GM18951 (cell line): ENCODE data around the gene PRCP.

ENCODE experiments used
- POLR2A ChIP-seq: IDR thresholded peaks from 4 replicates; pipeline ENCODE4 v1.6.1; 2011; ENCODE audit warnings: mild to moderate bottlenecking; ENCODE audit not compliant: insufficient read length, insufficient read depth; ENCODE audit errors: extremely low read depth
- in situ Hi-C: fragments of 300-500 bp; cut with MboI; formaldehyde crosslinking; loops from one replicate; pipeline ENCODE4 v1.12.0; 2022; ENCODE audit warnings: low sequenced_read_pairs, mixed read lengths, inconsistent platforms; ENCODE audit not compliant: unreplicated experiment

The PRCP gene

GRCh38 chr11:82874646-82875523 lies 25.3 kb downstream of the PRCP start:
- in situ Hi-C loops, result loop anchor here (25.0 kb wide), 1 partner anchor 937 kb away; no protein-coding TSS in a partner anchor

GRCh38 chr11:82873919-82874333 lies 26.3 kb downstream of the PRCP start:
- in situ Hi-C loops, result loop anchor here (25.0 kb wide), 1 partner anchor 938 kb away; no protein-coding TSS in a partner anchor
- TF ChIP-seq POLR2A, result no peak

More at GRCh38 chr11:82874646-82875523, 25.3 kb downstream of the PRCP start:
- TF ChIP-seq POLR2A, result no peak

DNA sequence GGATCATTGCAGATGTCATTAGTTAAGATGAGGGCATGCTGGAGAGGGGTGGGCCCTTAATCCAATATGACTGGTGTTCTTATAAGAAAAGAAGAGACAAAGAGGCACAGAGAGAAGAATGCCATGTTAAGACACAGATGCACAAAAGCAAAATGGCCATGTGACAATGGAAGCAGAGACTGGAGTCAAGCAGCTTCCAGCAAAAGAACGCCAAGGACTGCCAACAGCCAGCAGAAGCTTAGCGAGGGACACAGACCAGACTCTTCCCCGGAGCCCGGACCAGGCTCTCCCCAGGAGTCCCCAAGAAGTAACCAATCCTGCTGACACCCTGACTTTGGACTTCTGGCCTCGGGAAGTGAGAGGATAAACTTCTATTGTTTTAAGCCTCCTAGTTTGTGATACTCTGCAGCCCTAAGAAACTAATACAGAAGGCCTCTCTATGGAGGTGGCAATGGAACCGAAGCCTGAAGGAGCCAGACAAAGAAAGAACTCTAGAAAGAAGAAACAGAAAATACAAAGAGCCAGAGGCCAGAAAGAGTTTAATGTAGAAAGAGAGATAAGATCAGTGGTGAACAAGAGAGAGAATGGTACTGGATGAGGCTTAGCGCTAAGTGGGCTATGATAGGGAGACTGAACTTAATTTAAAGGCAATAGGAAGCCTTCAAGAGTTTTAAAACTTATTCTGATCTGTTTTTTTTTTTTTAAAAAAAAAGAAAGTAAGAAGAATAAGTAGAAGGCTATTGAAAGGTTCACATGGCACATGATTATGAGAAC lies 27.7 kb downstream of the PRCP start:
- no peak for TF ChIP-seq POLR2A
- in situ Hi-C loops, result loop anchor here (25.0 kb wide), 1 partner anchor 940 kb away; no protein-coding TSS in a partner anchor

DNA sequence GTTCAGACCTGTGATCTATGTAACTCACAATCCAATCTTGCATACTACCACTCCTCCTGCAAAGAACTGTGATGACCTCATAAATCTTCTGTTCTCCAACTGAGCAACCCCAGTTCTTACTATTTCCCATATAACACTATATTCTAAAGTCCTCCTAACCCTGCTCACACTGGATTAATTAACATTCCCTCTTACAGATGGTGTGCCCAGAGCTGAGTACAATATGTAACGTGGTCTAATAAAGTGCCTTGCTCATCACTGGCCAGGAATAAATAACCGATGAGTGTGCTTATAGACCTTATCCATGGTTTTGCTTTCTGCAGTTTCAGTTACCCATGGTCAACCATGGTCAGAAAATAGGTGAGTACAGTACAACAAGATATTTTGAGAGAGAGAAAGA lies 28.6 kb downstream of the PRCP start:
- TF ChIP-seq POLR2A, result no peak
- in situ Hi-C loops, result loop anchor here (25.0 kb wide), 1 partner anchor 941 kb away; no protein-coding TSS in a partner anchor

GRCh38 chr11:82869657-82870056 lies 30.6 kb downstream of the PRCP start:
- no peak for TF ChIP-seq POLR2A
- in situ Hi-C loops, result loop anchor here (25.0 kb wide), 1 partner anchor 943 kb away; no protein-coding TSS in a partner anchor

DNA sequence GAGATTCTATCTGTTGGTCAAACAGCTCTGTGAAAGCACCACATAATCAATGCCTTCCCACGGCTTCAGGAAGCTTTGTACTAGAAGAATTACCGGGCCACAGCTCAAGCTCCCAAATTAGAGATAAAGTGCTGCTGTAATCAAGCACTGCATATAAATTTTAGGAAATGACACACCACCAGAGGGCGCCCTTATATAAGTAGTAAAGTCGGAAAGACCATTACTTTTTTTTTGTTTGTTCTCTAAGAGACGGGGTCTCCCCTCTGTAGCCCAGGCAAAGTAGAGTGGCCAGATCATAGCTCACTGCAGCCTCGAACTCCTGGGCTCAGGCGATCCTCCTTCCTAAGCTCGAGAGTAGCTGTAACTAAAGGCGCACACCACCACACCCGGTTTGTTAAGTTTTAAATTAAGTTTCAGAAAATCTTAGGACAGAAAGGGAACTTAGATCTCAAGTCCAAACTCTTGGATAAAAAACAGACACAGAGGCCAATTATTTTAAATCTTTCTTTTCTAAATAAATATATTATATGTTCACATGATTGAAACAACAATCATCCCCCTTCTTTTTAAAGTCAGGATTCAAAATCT lies 32.6 kb downstream of the PRCP start:
- in situ Hi-C loops, result loop anchor here (25.0 kb wide), 1 partner anchor 945 kb away; no protein-coding TSS in a partner anchor
- no peak for TF ChIP-seq POLR2A

GRCh38 chr11:82865841-82866240 lies 34.4 kb downstream of the PRCP start:
- no peak for TF ChIP-seq POLR2A
- in situ Hi-C loops, result loop anchor here (25.0 kb wide), 1 partner anchor 946 kb away; no protein-coding TSS in a partner anchor

DNA sequence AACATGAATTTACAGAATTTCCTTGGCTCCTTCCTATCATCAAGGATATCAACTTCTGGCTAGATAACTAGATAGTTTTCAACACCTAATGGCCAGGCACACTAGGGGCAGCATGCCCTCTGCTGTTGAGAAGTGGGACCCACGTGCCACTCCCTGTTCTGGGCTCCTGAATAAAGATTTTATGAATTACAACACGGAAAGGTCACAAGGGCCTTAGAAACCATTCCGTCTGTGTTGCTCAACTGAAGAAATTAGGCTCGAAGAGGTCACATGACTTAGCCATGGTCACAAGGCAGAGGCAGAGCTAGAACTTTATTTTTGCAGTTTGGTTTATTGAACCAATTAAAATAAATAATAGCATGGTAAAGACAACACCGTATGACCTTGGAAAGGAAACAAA lies 36.0 kb downstream of the PRCP start:
- no peak for TF ChIP-seq POLR2A
- in situ Hi-C loops, result loop anchor here (25.0 kb wide), 1 partner anchor 948 kb away; no protein-coding TSS in a partner anchor

DNA sequence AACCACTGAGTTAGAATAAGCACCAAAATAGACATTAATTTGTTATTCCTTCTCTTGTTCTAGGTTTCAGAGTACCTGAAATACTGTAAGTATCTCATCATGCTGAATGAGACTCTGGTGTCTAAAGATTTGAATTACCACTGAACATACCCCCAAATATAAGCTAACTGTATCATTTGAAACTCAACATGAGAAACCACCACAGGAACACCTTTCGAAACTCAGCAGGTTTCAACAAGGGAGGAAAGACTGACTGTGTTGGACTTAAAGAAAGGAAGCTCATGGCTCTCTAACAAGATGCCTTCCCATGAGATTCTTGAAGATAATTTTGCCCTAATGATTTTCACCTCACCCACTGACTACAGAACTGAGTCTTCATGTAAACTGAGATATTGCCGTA lies 37.0 kb downstream of the PRCP start:
- TF ChIP-seq POLR2A, result no peak
- in situ Hi-C loops, result loop anchor here (25.0 kb wide), 1 partner anchor 949 kb away; no protein-coding TSS in a partner anchor

DNA sequence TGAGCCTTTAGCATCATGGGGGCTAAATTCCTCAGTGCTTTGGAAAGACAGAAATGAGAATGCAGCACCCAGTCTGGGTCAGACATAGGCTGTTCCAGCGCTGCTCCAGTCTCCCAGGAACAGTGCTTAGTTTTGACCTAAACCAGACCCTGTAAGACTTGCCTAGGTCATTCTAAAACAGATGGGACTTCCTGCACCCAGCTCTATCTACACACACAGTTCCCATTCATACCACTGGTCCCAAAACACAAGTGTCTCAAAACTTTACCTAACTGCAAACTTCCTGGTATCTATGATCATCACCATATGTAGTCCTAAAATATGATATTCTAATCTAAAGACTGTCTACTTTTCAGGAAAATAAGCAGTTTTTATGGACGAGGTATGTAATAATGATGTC lies 37.9 kb downstream of the PRCP start:
- no peak for TF ChIP-seq POLR2A
- in situ Hi-C loops, result loop anchor here (25.0 kb wide), 1 partner anchor 950 kb away; no protein-coding TSS in a partner anchor

GRCh38 chr11:82859750-82860149 lies 40.5 kb downstream of the PRCP start:
- no peak for TF ChIP-seq POLR2A
- in situ Hi-C loops, result loop anchor here (25.0 kb wide), 1 partner anchor 953 kb away; no protein-coding TSS in a partner anchor

DNA sequence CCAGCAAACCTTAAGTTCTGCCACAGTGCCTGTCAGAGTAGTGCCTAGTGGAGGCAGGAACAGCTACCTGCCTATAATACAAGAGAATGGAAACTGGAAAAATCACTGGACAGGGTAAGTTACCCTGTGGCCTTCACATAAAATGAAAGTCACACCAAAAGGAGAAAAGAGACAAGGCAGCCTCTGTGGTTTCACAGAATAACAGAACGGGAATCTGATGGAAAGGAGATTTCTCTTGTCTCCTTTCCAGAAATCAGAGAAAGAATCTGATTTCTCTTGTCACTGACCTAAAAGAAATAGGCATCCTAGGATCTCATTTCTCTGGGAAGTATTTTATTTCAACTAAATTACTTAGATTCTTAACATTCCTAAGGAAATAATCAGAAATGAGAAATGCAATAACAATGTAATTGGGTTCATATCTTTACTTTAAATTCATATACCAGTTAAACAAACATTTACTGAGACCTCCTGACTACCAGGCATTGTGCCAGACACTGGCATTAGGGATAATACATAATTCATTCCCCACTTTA lies 41.6 kb downstream of the PRCP start:
- in situ Hi-C loops, result loop anchor here (25.0 kb wide), 1 partner anchor 954 kb away; no protein-coding TSS in a partner anchor
- TF ChIP-seq POLR2A, result no peak
